Glutamatergic neuron (in vitro differentiated cells): ENCODE data around the gene KCTD21. TPM values are rescaled to one million over a fixed set of nuclear protein-coding genes. Genes with fewer than 3 reads are reported as not detected.
"Not testable (repeated sequence)": the region's sequence is repeated elsewhere in the genome, so short reads cannot be mapped to it uniquely, and the experiment has no call there.

Experiments
- DNase-seq: peaks from one replicate; pipeline ENCODE4 v3.0.0; 2022
- H3K27ac Mint-ChIP-seq: one replicate; pipeline ENCODE4 v1.8.0; 2020; ENCODE audit warnings: mild to moderate bottlenecking, mixed read lengths, inconsistent platforms; ENCODE audit not compliant: unreplicated experiment
- H3K27me3 Mint-ChIP-seq: one replicate; pipeline ENCODE4 v1.8.0; 2020; ENCODE audit warnings: mild to moderate bottlenecking, moderate library complexity, mixed read lengths, inconsistent platforms; ENCODE audit not compliant: unreplicated experiment
- H3K36me3 Mint-ChIP-seq: one replicate; pipeline ENCODE4 v1.8.0; 2020; ENCODE audit warnings: mild to moderate bottlenecking, mixed read lengths, inconsistent platforms; ENCODE audit not compliant: unreplicated experiment
- H3K4me1 Mint-ChIP-seq: one replicate; pipeline ENCODE4 v1.8.0; 2020; ENCODE audit warnings: mild to moderate bottlenecking, low read depth, mixed read lengths, inconsistent platforms; ENCODE audit not compliant: unreplicated experiment
- H3K4me3 Mint-ChIP-seq: one replicate; pipeline ENCODE4 v1.8.0; 2020; ENCODE audit warnings: mild to moderate bottlenecking, mixed read lengths, inconsistent platforms; ENCODE audit not compliant: unreplicated experiment
- H3K9me3 Mint-ChIP-seq: one replicate; pipeline ENCODE4 v1.8.0; 2020; ENCODE audit warnings: mild to moderate bottlenecking, moderate library complexity, mixed read lengths, inconsistent platforms; ENCODE audit not compliant: unreplicated experiment
- CTCF ChIP-seq: fragments of 200-600 bp; sonication (generic); IDR thresholded peaks from one replicate; pipeline ENCODE4 v1.5.0; 2021; ENCODE audit not compliant: partially characterized antibody, unreplicated experiment
- total RNA-seq: library from RNA; stranded (reverse); fragmentation: NEBNext Ultra II Directional; extraction: Animal tissue kit (Norgen Biotek cat#: 25700); gene quantifications from one replicate; pipeline ENCODE4 v1.2.1, GENCODE V29; 2021; ENCODE audit not compliant: unreplicated experiment

Gene KCTD21
- total RNA-seq, 1 donor from 2014 or later = 9.7 TPM

- Mint-ChIP-seq H3K9me3 (peaks cover 1% of the 10 kb centered on the region), H3K36me3 (peaks cover 13% of the 10 kb centered on the region), H3K27ac (no peak overlapping the region), H3K4me1 (no peaks in the 10 kb centered on the region), H3K4me3 (no peak overlapping the region), H3K27me3 (peaks cover 4% of the 10 kb centered on the region)
- no peak for TF ChIP-seq CTCF
- DNase-seq = no peak
Measured at GRCh38 chr11:78180751-78181150, 7.7 kb downstream of the KCTD21 start.

- no peaks in the 10 kb centered on the region for H3K4me1 Mint-ChIP-seq
- H3K9me3 Mint-ChIP-seq = peaks cover 1% of the 10 kb centered on the region
- H3K27me3 Mint-ChIP-seq = peaks cover 4% of the 10 kb centered on the region
- H3K36me3 Mint-ChIP-seq = peaks cover 13% of the 10 kb centered on the region
- H3K4me3 Mint-ChIP-seq = no peak overlapping the region
- no peak for TF ChIP-seq CTCF
- H3K27ac Mint-ChIP-seq = peak overlapping the region; percentile 1
- DNase-seq = no peak
Measured at GRCh38 chr11:78179459-78180071, 8.9 kb downstream of the KCTD21 start.

GRCh38 chr11:78177216-78177615, 11.2 kb downstream of the KCTD21 start:
- TF ChIP-seq CTCF = no peak
- peaks cover 6% of the 10 kb centered on the region for H3K27me3 Mint-ChIP-seq
- DNase-seq = no peak
- peaks cover 25% of the 10 kb centered on the region for H3K36me3 Mint-ChIP-seq
- no peaks in the 10 kb centered on the region for H3K4me1 Mint-ChIP-seq
- no peak overlapping the region for H3K4me3 Mint-ChIP-seq
- H3K9me3 Mint-ChIP-seq = peaks cover 1% of the 10 kb centered on the region
- H3K27ac Mint-ChIP-seq = no peak overlapping the region

- Mint-ChIP-seq H3K4me3 (no peak overlapping the region), H3K9me3 (peaks cover 1% of the 10 kb centered on the region), H3K36me3 (peaks cover 27% of the 10 kb centered on the region), H3K27me3 (peaks cover 6% of the 10 kb centered on the region), H3K4me1 (no peaks in the 10 kb centered on the region), H3K27ac (no peak overlapping the region)
- no peak for DNase-seq
- TF ChIP-seq CTCF = no peak
Measured at GRCh38 chr11:78176605-78177141, 11.8 kb downstream of the KCTD21 start.

- peaks cover 27% of the 10 kb centered on the region for H3K36me3 Mint-ChIP-seq
- not testable (repeated sequence) for H3K27me3 Mint-ChIP-seq, H3K4me1 Mint-ChIP-seq, DNase-seq, H3K4me3 Mint-ChIP-seq, H3K27ac Mint-ChIP-seq, H3K9me3 Mint-ChIP-seq
Measured at GRCh38 chr11:78175862-78176261, 12.6 kb downstream of the KCTD21 start.
